HFF-Myc (cell line): Measurements from ENCODE around the gene PHF21B.

Experiments
- DNase-seq: peaks from one replicate; pipeline ENCODE4 v3.0.0-alpha.2; 2011; ENCODE audit warnings: low read depth; ENCODE audit errors: extremely low read depth
- H3K4me3 ChIP-seq: replicated peaks from 2 replicates; pipeline ENCODE4 v1.5.1; 2011; ENCODE audit warnings: low read depth, mild to moderate bottlenecking, control low read depth, low read length
- CTCF ChIP-seq: IDR thresholded peaks from 2 replicates; pipeline ENCODE4 v1.5.1; 2012; ENCODE audit warnings: mild to moderate bottlenecking, low read depth, low read length, control low read depth; ENCODE audit errors: missing control alignments

Gene PHF21B

GRCh38 chr22:44918925-44919392, 90.8 kb downstream of the PHF21B start:
- no peak for TF ChIP-seq CTCF
- DNase-seq, result no peak

GRCh38 chr22:44918166-44918924, 91.5 kb downstream of the PHF21B start:
- DNase-seq, result no peak
- TF ChIP-seq CTCF, result no peak
- H3K4me3 ChIP-seq, result no peak overlapping the region

More at GRCh38 chr22:44918925-44919392, 90.8 kb downstream of the PHF21B start:
- no peak overlapping the region for H3K4me3 ChIP-seq

GRCh38 chr22:44917372-44918165, 92.2 kb downstream of the PHF21B start:
- TF ChIP-seq CTCF, result no peak
- no peak overlapping the region for H3K4me3 ChIP-seq
- DNase-seq, result no peak

GRCh38 chr22:44916281-44917231, 93.2 kb downstream of the PHF21B start:
- DNase-seq, result no peak
- H3K4me3 ChIP-seq, result no peak overlapping the region
- TF ChIP-seq CTCF, result no peak

GRCh38 chr22:44915441-44915840, 94.4 kb downstream of the PHF21B start:
- no peak for DNase-seq
- H3K4me3 ChIP-seq, result no peak overlapping the region
- TF ChIP-seq CTCF, result no peak

- no peak for TF ChIP-seq CTCF
- no peak for DNase-seq
- H3K4me3 ChIP-seq, result no peak overlapping the region
Observed at GRCh38 chr22:44914026-44914721, 95.6 kb downstream of the PHF21B start.
